Measurements from ENCODE around the gene TBC1D4. TPM values are rescaled to one million over a fixed set of nuclear protein-coding genes. Genes with fewer than 3 reads are reported as not detected.

TBC1D4 gene
- total RNA-seq, 1 donor from 2014 or later = 42.5 TPM

DNA sequence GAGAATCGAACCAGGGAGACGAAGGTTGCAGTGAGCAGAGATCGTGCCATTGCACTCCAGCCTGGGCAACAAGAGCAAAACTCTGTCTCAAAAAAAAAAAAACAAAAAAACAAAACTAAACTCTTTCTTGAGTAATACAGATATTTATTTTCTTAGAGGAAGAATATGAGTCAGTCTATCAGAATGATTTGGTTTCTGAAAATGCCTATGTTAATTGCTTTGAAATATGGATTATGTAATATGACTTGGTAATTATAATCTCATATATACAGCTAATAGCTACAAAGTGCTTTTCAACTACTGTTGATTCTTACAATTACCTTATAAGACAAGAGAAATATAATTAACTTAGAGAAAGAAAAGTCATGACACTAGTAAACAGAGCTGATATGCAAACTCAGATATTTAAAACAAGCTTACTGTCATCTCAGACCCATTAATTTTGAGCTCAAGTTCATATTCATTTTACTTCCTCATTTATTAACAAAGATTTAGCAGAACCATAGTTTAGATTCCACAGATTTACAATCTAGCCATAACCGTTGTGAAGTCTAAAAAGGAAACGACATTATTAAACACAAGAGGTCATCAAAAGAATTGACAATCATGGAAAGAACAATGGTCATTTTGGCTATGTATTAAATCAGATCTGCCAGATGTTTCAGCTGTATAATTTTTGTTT lies 88.0 kb downstream of the TBC1D4 start:
- DNase-seq (ENCODE audit: low read depth in 2 of 2) = peak; percentile 6 to 12

DNA sequence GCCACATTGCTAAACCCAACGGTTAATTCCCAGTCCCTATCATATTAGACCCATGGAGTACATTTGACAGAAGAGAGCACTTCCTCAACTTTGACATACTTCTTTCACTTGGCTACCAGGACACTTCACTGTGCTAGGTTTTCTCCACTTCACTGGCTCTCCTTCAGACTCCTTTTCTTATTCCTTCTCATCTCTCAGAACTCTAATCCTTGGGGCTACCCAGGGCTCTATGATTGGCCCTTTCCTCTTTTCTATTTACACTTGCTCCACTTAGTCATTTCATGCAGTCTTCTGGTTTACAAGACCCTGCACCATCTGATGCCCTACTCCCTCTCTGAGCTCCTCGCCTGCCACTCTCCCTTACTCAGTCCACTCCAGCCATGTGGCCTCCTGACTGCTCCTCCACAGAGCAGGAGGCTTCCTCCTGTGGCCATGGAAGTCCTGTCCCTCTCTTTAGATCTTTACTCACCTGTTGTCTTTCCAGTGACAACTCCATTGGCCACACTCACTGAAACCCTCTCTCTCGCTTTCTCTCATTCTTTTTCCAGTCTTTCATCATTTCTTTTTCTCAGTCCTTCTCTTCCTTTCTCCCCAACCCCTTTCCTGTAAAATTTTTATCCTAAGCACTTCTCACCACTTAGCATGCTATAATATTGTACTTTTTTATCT lies 90.4 kb downstream of the TBC1D4 start:
- no peak for DNase-seq (ENCODE audit: low read depth in 2 of 2)

DNA sequence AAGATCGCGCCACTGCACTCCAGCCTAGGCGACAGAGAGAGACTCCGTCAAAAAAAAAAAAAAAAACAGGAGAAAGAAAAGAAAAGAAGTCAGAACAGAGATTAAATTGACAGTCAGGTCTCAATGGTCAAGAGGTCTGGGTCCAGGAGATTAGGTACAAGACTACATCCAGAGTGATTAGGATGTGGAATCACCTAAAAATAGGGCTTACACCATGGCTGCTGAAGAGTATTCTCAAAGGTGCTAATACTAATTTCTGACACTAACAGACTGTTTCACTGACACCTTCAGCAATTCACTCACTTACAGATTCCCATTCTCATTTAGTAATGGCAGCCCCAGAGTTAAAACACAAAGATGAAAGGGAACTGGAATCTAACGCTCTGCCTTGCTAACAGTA lies 91.7 kb downstream of the TBC1D4 start:
- no peak for DNase-seq (ENCODE audit: low read depth in 2 of 2)

- DNase-seq (ENCODE audit: low read depth in 2 of 2) = no peak
Observed at GRCh38 chr13:75385708-75386083, 96.3 kb downstream of the TBC1D4 start.

GRCh38 chr13:75384879-75385707 lies 96.9 kb downstream of the TBC1D4 start:
- no peak for DNase-seq (ENCODE audit: low read depth in 2 of 2)

GRCh38 chr13:75383064-75383715 lies 98.8 kb downstream of the TBC1D4 start:
- no peak for DNase-seq (ENCODE audit: low read depth in 2 of 2)

- DNase-seq (ENCODE audit: low read depth in 2 of 2) = peak; percentile 34 to 49
Observed at GRCh38 chr13:75378301-75378700, 103.7 kb downstream of the TBC1D4 start.

GRCh38 chr13:75376792-75377402 lies 105.1 kb downstream of the TBC1D4 start:
- no peak for DNase-seq (ENCODE audit: low read depth in 2 of 2)

- DNase-seq (ENCODE audit: low read depth in 2 of 2) = no peak
Observed at GRCh38 chr13:75375329-75375728, 106.6 kb downstream of the TBC1D4 start.

GRCh38 chr13:75373988-75374387 lies 108.0 kb downstream of the TBC1D4 start:
- no peak for DNase-seq (ENCODE audit: low read depth in 2 of 2)

DNA sequence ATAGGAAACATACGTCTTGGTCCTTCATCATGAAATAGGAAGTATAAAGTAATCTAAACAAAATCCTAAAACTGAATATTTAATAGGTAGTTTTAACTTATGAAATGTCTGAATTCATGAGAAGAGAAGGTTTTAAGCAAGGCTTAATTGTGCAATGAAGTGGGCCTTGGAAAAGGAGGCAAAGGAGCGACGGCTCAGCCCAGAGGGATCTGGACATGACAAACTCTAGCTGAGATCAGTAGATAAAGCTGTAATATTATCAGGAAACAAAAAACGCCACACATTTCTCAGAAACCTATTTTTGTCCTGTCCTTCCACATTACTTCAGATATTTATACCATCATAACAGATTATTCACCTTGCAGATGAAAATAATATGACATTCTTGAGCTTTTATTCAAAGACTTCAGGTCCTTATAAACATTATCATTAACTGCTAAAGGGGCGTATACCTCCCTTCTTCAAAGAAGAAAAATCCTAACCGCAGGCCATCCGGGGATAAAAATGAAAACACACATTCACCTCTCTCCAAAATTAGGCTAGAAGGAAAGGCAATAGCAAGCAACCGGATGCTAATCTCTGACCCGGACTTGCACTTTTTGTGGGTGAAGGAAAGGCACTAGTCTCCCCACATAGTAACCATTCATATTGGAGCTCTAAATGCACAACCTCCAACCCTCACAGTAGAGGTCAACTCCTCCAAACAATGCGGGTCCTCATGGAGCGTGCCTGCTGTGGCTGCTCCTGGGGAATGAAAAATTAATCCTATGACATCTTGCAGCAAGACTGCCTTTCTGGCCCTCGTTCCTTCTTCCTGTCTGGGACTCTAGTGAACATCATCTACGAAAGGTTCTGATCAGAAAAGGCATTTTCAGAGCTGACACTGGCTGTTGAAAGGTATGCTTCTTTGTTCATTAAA lies 108.8 kb downstream of the TBC1D4 start:
- no peak for DNase-seq (ENCODE audit: low read depth in 2 of 2)

DNA sequence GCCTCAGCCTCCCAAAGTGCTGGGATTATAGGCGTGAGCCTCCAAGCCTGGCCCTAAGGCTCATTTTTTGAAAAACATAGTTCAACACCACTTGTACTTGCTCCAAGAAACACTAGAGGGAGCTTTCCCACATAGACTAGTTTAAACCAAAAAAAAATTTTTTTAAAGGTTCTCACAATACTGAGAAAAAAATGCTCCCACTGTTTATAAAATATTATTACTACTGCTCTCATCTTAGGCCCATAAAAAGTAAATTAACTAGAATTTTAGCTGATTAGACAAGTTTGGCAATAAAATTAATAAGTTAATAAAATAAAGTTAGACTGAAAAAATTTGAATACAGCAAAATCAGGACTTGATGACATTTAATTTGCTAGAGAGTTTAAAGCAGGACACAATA lies 109.5 kb downstream of the TBC1D4 start:
- DNase-seq (ENCODE audit: low read depth in 2 of 2) = peak; percentile 51 to 57

DNA sequence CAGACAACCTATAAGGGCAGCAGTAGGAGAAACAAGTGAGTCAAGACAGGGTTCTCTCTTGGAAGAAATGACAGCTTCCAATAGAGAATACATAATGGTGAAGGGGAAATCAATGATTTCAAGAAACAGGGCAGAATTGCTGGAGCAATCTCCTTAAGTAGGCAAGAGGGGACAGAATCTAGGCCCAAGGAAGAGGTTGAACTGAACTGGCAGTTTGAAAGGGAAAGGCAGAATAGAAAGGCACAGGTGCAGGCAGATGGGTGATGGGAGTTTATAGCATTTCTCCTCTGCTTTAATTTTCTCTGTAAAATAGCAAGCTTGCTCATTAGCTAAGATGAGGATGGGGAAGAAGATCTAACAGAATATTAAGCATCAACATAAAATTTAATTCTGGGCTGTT lies 110.8 kb downstream of the TBC1D4 start:
- DNase-seq (ENCODE audit: low read depth in 2 of 2) = no peak

DNA sequence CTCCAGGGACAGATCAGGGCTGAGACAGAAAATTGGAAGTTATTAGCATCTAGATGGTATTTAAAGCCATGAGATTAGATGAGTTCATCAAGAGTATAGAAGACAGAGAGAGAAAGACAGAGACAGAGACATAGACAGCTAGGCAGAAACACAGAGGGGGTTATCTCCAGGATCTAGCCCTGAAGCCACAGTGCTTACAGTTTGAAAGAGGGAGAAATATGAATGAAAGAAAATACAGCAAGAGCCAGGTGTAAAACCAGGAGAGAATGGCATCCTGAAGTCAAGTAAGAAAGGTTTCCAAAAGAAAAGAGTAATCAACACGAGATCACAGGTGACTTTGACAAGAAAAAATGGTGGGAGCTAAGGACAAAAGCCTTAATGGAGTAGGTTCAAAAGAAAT lies 111.2 kb downstream of the TBC1D4 start:
- no peak for DNase-seq (ENCODE audit: low read depth in 2 of 2)

DNA sequence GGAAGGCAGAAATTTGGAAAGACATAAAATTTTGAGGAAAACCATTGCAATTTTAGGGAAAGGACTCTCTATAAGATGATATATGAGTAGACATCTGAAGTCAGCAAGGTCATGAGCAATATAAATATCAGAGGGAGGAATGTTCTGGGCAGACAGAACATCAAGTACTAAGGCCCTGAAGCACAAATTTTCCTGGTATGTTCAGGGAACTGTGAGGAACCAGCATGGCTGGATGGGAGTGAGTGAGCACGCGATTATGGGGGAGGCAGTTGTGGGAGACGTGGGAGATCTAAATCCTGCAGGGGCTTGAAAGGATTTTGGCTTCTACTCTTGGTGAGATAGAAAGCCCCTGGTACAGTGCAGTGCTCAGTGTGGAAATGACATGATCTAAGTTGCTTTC lies 112.0 kb downstream of the TBC1D4 start:
- DNase-seq (ENCODE audit: low read depth in 2 of 2) = no peak

- DNase-seq (ENCODE audit: low read depth in 2 of 2) = peak in 1 of 2 donors; percentile 89
Observed at GRCh38 chr13:75368167-75368566, 113.8 kb downstream of the TBC1D4 start.

DNA sequence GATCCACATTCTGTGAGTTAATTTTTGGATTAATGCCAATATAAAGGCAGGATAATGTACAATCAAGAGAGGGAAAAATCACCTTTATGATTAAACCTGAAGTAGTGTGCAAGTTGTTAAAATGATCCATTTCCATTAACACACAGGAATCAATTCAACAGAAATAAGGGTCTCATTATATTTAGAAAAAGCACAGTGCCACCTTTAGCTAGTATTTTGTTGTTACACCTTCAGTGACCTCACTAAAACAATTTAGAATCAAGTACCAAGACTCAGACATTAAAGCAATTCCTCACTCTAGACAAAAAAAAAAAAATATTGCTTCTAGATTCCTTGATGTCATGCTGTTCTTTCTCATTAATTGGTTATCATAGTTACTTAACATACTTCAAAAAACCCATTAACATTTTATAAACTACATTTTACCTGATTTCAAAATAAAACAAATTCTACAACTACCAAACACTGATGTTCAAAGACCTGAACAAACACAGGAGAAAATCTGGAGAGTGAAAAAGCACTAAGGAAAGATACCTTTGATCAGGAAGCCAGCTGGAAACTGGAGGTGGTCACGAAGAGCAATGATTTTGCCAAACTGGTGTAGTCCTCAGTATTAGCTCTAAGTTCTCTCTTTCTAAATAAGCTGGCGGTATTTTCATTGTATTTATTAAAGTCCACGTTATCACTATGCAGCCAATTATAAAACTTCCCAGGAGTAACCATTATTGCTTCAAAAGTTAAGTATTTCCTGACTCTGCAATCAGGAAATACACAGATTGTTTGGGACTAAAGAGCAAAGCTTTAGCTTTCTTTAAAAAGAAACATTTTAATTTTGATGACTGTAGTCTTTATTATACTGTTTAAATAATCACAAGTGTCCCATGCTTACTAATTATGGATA lies 115.3 kb downstream of the TBC1D4 start:
- peak; percentile 28 to 71 for DNase-seq (ENCODE audit: low read depth in 2 of 2)

DNA sequence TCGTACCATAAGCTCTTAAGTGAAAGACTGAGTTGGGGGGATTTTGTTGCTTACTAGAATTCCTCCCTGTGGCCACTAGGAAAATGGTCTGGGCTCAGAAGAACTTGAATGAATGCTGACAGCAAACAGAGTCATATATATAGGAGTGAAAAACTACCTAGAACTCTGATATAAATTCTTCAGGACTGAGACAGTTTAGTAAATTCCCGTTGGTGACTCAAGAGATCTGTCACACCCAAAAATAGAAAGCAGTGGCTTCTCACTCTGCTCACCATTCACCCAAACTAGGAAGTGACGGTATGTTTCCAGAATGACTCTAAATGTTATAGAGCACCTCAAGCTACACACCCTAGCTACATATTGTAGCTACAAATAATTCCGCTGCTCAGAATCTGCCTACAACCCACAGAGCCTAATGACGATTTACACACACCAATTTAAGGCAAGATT lies 116.2 kb downstream of the TBC1D4 start:
- DNase-seq (ENCODE audit: low read depth in 2 of 2) = peak; percentile 60 to 87

DNA sequence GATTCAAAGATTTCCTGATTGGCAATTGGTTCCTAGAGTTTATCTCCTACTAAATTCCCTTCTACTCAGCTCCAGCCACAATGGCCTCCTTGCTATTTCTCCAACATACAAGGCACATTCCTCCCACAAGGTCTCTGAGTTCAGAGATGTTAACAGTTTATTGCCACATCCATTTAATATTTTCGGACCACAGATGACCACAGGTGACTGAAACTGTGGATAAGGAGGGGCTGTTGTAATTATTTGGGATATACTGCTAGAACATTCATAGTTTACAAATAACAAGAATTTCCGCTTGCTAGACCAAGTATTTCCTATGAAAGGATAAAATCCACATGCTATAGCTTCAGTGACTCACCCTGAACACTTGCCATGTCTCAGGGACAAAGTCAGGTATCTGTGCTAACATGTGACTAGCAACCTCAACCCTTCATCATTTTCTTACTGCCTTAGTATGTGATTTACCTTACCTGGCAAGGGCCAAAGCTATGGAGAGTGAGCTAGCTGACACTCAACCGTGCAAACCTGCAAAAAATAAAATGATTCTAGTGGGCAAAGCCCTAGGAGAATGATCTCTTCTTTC lies 117.7 kb downstream of the TBC1D4 start:
- peak in 1 of 2 donors; percentile 67 for DNase-seq (ENCODE audit: low read depth in 2 of 2)
